Stimulated activated CD8-positive, alpha-beta memory T cell treated with anti-CD3 and anti-CD28 coated beads, Interleukin-12 subunit alpha, Interleukin-12 subunit beta, amount 100 ng/mL, for 24 hours (primary cell): ENCODE measurements around the gene PARD3B.

ENCODE experiments used
- DNase-seq: peaks from one replicate; pipeline ENCODE4 v3.0.0-alpha.2; 2020; ENCODE audit errors: extremely low read depth

Gene PARD3B

DNA sequence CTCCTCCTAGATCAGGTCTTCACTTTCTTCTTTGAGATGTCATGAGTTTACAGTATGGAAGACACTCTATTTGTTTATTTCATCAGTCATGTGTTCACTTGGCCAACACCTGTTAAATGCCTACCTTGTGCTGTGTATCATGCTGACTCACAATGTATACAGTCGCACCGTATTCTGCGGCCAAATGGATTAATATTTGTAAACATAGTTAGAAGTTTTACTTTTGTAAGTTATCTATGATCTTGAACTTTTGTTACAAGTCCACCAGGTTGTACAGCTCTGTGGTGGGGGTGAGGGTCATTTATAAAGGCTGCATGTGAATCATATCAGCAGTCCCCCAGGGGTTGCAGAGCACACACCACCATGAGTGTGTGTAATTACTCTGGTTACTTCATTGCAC lies 728.4 kb downstream of the PARD3B start:
- no peak for DNase-seq

DNA sequence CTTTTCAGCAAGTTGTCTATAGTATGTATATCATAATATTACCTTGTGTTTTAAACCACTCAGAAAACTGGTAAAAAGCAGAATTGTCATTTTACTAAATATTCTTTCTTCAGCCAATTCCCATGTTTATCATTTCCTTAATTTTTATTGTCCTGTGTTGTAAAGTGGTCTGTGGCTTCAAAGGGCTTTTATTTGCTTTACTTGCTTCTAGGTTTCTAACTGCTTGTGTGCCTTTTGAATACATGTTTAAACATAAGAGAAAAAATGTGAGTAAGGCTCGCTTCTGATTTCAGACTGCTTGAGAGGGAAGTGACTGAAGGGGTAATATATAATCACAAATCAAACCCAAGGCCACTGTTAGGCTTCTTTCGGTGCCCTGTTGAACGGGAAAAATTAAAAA lies 729.5 kb downstream of the PARD3B start:
- no peak for DNase-seq

DNA sequence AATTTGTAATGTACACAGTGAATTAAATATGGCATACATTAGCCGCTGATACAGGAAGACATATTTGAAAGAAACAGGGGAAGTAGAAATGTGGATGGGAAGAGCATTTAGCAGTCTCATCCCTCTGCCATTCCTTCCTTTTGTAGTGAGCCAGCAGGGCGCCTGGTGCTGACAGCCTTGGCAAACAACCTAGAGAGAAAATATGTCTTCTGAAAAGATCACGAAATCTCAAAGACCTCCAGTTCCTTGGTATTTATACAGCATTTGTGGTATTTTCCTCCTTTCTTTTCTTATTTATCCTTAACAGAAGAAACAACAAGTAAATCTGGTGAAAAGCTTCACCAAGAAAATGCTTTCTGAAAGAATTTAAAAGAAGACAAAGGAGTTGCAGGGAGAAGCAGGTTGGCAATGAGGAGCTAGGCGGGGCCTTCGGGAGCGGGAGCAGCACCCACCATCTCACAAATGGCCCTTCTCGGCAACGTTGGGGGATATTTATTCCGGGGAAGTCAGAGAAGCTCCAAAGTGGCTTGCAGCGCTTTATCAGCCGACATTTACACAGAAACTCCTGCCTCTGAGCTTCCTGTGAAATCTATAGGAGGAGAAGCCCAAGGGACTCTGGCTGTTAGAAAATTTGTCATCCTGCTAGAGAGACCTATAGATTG lies 731.0 kb downstream of the PARD3B start:
- DNase-seq, result no peak

GRCh38 chr2:205280596-205281236 lies 735.4 kb downstream of the PARD3B start:
- DNase-seq, result no peak

- DNase-seq, result no peak
These were observed 738.5 kb downstream of the PARD3B start for GRCh38 chr2:205283736-205284270.

- DNase-seq, result no peak
These were observed 739.1 kb downstream of the PARD3B start for GRCh38 chr2:205284334-205284733.

- DNase-seq, result no peak
These were observed 742.0 kb downstream of the PARD3B start for GRCh38 chr2:205287316-205287715.

DNA sequence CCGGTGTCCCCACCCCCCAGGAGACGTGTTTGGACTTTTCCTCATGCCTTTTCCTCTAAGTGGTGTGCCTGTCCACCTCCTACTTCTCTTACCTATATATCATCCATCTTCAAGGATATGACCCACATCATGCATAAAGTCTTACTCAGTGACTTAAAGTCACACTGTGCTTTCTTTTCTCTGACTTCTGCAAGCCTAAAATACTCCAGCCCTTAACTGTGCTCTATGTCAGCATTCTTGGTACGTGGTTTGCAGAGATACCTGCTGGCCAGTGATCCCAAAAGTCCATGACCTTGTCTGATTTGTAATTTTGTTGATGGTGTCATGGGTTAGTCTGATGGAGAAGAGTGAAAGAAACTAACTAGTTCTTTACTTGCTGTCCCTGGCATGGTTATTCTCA lies 743.4 kb downstream of the PARD3B start:
- DNase-seq, result no peak

- no peak for DNase-seq
These were observed 745.0 kb downstream of the PARD3B start for GRCh38 chr2:205290299-205290698.

GRCh38 chr2:205292665-205293295 lies 747.5 kb downstream of the PARD3B start:
- no peak for DNase-seq

GRCh38 chr2:205293559-205293958 lies 748.3 kb downstream of the PARD3B start:
- DNase-seq, result no peak

DNA sequence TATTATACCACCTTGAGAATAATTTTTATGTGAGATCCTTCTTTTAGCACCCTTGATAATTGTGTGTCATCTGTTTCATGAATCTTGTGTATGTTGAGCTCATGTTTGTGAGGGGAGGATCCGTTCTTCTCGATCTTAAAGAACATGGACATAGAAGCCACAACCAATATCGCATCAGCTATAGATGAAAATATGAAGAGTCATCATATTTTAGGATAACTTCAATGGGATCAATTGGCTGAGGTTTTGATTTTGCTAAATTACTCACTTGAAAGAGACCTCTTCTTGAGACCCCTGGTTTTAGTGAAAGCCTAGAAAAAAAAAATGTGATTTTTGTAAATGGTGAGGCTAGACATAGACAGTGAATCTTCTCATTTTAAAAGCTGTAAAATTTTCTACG lies 751.7 kb downstream of the PARD3B start:
- no peak for DNase-seq

DNA sequence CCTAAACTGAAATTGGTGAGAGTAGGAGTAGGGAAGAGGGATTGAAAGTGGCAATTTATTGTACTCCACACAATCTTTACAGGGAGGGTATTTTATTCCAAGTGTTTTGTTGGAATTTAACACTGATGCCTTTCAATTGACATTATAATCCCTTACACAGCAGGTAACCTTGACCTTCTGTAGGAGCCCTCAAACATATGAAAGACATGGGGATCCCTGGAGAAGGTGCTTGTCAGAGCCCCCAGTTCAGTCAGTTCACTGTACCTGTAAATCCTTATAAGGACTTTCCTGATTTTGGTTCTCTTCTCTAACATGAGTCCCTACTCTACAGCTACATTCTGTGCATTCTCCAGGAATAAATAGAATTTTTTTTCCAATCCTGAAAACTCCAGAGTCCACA lies 752.1 kb downstream of the PARD3B start:
- DNase-seq, result no peak

DNA sequence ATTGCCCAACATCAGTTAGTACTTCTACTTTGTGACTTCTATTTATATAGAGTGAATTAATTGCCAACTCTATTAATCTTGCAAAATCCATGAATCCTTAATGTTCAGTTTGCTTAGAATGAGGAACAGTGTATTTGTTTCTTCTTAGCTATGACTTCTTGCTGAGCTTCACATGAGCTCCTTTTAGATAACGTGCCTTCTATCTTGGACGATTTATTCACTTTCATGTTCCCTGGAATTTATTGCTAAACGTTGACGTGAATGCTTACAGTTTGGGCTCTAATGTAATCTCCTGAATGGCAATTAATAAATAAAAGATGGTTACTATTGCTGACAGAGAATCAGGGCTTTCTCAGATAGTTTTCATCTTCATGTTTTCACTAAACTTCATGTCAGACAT lies 752.6 kb downstream of the PARD3B start:
- no peak for DNase-seq

- DNase-seq, result no peak
These were observed 765.9 kb downstream of the PARD3B start for GRCh38 chr2:205311201-205311600.

- no peak for DNase-seq
These were observed 776.0 kb downstream of the PARD3B start for GRCh38 chr2:205321231-205321630.

GRCh38 chr2:205323929-205324328 lies 778.7 kb downstream of the PARD3B start:
- no peak for DNase-seq

DNA sequence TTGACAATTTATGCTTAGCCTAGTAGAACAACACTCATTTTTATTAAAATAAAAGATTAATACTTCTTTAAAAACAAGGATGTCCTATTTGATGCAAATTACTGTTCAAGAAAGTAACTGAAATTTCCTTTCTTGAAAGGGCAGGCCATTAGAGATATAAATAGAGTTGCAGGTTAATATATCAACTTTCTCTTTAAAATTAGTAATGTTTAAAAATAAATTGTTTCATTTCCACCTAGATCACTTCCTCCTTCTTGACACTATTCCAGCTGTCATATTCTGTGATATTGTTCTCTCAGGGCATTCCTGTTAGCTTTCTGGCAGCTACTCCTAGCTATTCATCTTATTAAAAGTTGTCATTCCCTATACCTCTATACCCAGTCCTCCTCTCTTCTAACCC lies 779.1 kb downstream of the PARD3B start:
- DNase-seq, result no peak

DNA sequence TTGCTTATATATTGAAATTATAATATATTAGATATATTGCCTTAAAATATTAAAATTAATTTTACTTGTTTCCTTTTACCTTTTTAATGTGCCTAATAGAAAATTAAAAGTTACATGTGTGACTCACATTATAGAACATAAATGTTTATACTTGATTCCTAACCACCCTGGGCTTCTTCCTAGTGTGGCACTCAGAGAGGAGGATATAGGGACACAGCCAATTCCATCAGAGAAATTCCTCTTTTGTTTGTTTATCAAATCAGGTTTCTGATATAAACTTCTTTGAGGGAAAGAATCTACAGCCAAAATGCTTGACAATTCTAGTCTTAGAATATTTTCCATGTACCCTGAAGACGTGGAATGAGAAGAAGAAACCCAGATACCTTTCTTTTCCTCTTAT lies 788.1 kb downstream of the PARD3B start:
- no peak for DNase-seq

- no peak for DNase-seq
These were observed 792.0 kb downstream of the PARD3B start for GRCh38 chr2:205337274-205337673.

- DNase-seq, result no peak
These were observed 792.9 kb downstream of the PARD3B start for GRCh38 chr2:205338156-205338555.

DNA sequence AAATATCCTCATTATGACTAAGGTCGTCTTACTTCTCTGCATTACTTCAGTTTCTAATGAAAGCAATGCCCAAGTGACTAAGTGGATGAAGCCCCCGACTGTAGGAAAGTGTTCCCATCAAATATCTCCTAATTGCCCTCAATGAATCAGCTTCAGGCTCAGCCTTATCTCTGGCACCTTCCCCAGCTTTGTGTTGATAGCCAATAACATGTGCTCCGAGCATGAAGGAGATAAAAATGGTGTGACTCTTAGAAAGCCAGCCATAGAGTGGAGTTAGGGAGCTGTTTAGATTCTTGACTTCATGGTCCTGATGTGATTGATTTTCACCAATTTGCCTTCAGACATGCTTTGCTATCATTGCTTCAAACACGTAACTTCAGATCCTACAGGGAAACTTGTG lies 797.8 kb downstream of the PARD3B start:
- DNase-seq, result no peak

GRCh38 chr2:205346649-205347048 lies 801.4 kb downstream of the PARD3B start:
- DNase-seq, result no peak
